HepG2 (cell line): Measurements from ENCODE around the gene C20orf204. TPM values are rescaled to one million over a fixed set of nuclear protein-coding genes. Genes with fewer than 3 reads are reported as not detected.
A peak's percentile ranks its signal among the peaks of the same experiment; 100 is the strongest.

Source experiments
- ATAC-seq: fragments of 200-7000 bp; cut with Tn5 transposase; 3 replicates; pipeline ENCODE4 v1.9.1; 2020; ENCODE audit warnings: mild to moderate bottlenecking, moderate library complexity
- BruUV-seq: library from RNA; stranded (reverse); fragments of 400-500 nt; replicated peaks from 2 replicates; lab custom pipeline; 2021; lab: Mats Ljungman, UMichigan
- CTCF ChIA-PET: fragments of 300-600 bp; formaldehyde crosslinking; extraction: SDS; loops from one replicate; lab custom pipeline; 2021; ENCODE audit warnings: low total read pairs, inconsistent platforms, low intra/inter-chr PET ratio; lab: Yijun Ruan, JAX
- POLR2A ChIA-PET: fragments of 350-600 bp; sonication (Branson Sonifier 250); formaldehyde crosslinking; loops from one replicate; lab custom pipeline; 2020; ENCODE audit warnings: antibody characterized with exemption, inconsistent platforms; lab: Yijun Ruan, JAX
- DNase-seq: peaks from one replicate; pipeline ENCODE4 v3.0.0-alpha.2; 2015; ENCODE audit warnings: low spot score
- FAIRE-seq: peaks from 3 replicates; lab custom pipeline; 2011; peaks lifted over from hg19 to GRCh38; lab: Jason Lieb, UNC
- H2AFZ ChIP-seq: one replicate; pipeline ENCODE4 v1.6.1; 2011; ENCODE audit warnings: low read length, inconsistent platforms
- H3K27ac ChIP-seq: fragments of 300-600 bp; 3 replicates; pipeline ENCODE4 v1.8.0; 2011; ENCODE audit warnings: mixed run types, mild to moderate bottlenecking, mixed read lengths, low read length, inconsistent platforms; ENCODE audit not compliant: insufficient read depth; ENCODE audit errors: extremely low read length
- H3K27me3 ChIP-seq, 2 experiments: fragments of 200-600 bp in 1 of 2; 2 replicates in 1 of 2; 3 replicates in 1 of 2; pipeline versions ENCODE4 v1.6.0 to v1.8.0; 2011; ENCODE audit warnings: low read length in 2 of 2, mild to moderate bottlenecking in 2 of 2, moderate library complexity in 2 of 2, inconsistent platforms in 1 of 2; ENCODE audit not compliant: insufficient read depth in 2 of 2, control insufficient read depth in 1 of 2
- H3K36me3 ChIP-seq, 2 experiments: fragments of 200-600 bp in 1 of 2; replicated peaks in 1 of 2; 2 replicates in 1 of 2; 3 replicates in 1 of 2; pipeline versions ENCODE4 v1.5.1 to v1.8.0; 2011; ENCODE audit warnings: low read length in 2 of 2, inconsistent platforms in 1 of 2; ENCODE audit not compliant: insufficient read depth in 2 of 2, control insufficient read depth in 1 of 2
- H3K4me1 ChIP-seq: 2 replicates; pipeline ENCODE4 v1.5.1; 2012; ENCODE audit warnings: low read length, inconsistent platforms; ENCODE audit not compliant: insufficient read depth
- H3K4me2 ChIP-seq: 2 replicates; pipeline ENCODE4 v1.6.0; 2011; ENCODE audit warnings: low read depth, low read length, inconsistent platforms
- H3K4me3 ChIP-seq, 3 experiments: fragments of 200-600 bp in 1 of 3; sonication (generic), shearing (Covaris generic) in 1 of 3; replicated peaks in 1 of 3; 2 replicates each; pipeline ENCODE4 v1.5.1; 2011 to 2016; ENCODE audit warnings: low read length in 3 of 3, inconsistent platforms in 2 of 3, low read depth in 2 of 3, mild to moderate bottlenecking in 2 of 3, control low read depth in 1 of 3, mixed read lengths in 1 of 3; ENCODE audit not compliant: insufficient read depth in 1 of 3
- H3K79me2 ChIP-seq: one replicate; pipeline ENCODE4 v1.6.1; 2011; ENCODE audit warnings: low read length, inconsistent platforms; ENCODE audit not compliant: insufficient read depth
- H3K9ac ChIP-seq: 2 replicates; pipeline ENCODE4 v1.6.0; 2011; ENCODE audit warnings: mild to moderate bottlenecking, low read depth, low read length, inconsistent platforms; ENCODE audit not compliant: insufficient read depth
- H3K9me3 ChIP-seq: 2 replicates; pipeline ENCODE4 v1.5.1; 2012; ENCODE audit warnings: mild to moderate bottlenecking, low read length
- H4K20me1 ChIP-seq: 2 replicates; pipeline ENCODE4 v1.6.0; 2011; ENCODE audit warnings: inconsistent platforms, mild to moderate bottlenecking, low read length, moderate library complexity; ENCODE audit not compliant: insufficient read depth
- CAMTA2 ChIP-seq: sonication (generic); formaldehyde crosslinking; IDR thresholded peaks from 2 replicates; pipeline ENCODE4 v1.4.0; 2020; ENCODE audit warnings: mild to moderate bottlenecking, missing genetic modification reagents, borderline replicate concordance
- FOXJ3 ChIP-seq: sonication (generic); formaldehyde crosslinking; IDR thresholded peaks from 2 replicates; pipeline ENCODE4 v1.4.0; 2020; ENCODE audit warnings: missing genetic modification reagents, mild to moderate bottlenecking, borderline replicate concordance
- FOXP1 ChIP-seq, 2 experiments: fragments of 450-650 bp in 1 of 2; IDR thresholded peaks; 2 replicates each; pipeline ENCODE4 v1.6.1; 2017 to 2018; ENCODE audit warnings: antibody characterized with exemption in 1 of 2
- NFAT5 ChIP-seq: sonication (generic); formaldehyde crosslinking; IDR thresholded peaks from 2 replicates; pipeline ENCODE4 v1.4.0; 2020; ENCODE audit warnings: missing genetic modification reagents
- PITX1 ChIP-seq: sonication (generic); formaldehyde crosslinking; IDR thresholded peaks from 2 replicates; pipeline ENCODE4 v1.5.1; 2020; ENCODE audit warnings: mild to moderate bottlenecking, missing genetic modification reagents
- UBTF ChIP-seq: sonication (generic); formaldehyde crosslinking; IDR thresholded peaks from 2 replicates; pipeline ENCODE4 v1.4.0; 2020; ENCODE audit warnings: mild to moderate bottlenecking, missing genetic modification reagents
- ZNF33B ChIP-seq: sonication (generic); formaldehyde crosslinking; IDR thresholded peaks from 2 replicates; pipeline ENCODE4 v1.5.1; 2020; ENCODE audit warnings: mild to moderate bottlenecking, missing genetic modification reagents
- WGBS: methylation state at CpG from one replicate; pipeline ENCODE4 v1.1.6; 2017; ENCODE audit warnings: low lambda C conversion rate; 5-methylcytosine and 5-hydroxymethylcytosine counted together
- in situ Hi-C: cut with HindIII; loops from 2 replicates; pipeline ENCODE4 v1.10.0; 2017; ENCODE audit warnings: low pct_unique_long_range_greater_than_20kb; ENCODE audit not compliant: extremely low pct_ligation_motif_present
- intact Hi-C: fragments of 100-400 bp; cut with micrococcal nuclease; formaldehyde crosslinking; loops from one replicate; pipeline ENCODE4 v1.10.0; 2022; ENCODE audit not compliant: unreplicated experiment
- polyA plus RNA-seq, 8 experiments: library from polyadenylated mRNA; depleted of rRNA in 3 of 8; stranded (reverse) in 7 of 8; unstranded in 1 of 8; fragments of >200 nt; fragmentation: Illumina TruSeq in 4 of 8; extraction: Trizol in 4 of 8; gene quantifications; 2 replicates each; pipeline versions ENCODE4 v1.2.1 to v1.2.3, GENCODE V29; 2011 to 2016; ENCODE audit warnings: low read depth in 4 of 8, missing spikeins in 1 of 8, mixed read lengths in 1 of 8; ENCODE audit not compliant: insufficient read depth in 1 of 8
- total RNA-seq, 5 experiments: library from RNA; depleted of rRNA; stranded (reverse); fragments of >200 nt; fragmentation: Illumina TruSeq; extraction: Trizol; gene quantifications; 2 replicates each; pipeline ENCODE4 v1.2.3, GENCODE V29; 2016; ENCODE audit warnings: low read depth in 1 of 5
- TF ChIP-seq, protein P1 (sequence below): sonication (generic); formaldehyde crosslinking; IDR thresholded peaks from 2 replicates; pipeline ENCODE4 v1.9.0; 2021; ENCODE audit warnings: missing genetic modification reagents, mild to moderate bottlenecking, borderline replicate concordance
- TF ChIP-seq, protein P2 (sequence below): sonication (generic); formaldehyde crosslinking; IDR thresholded peaks from 2 replicates; pipeline ENCODE4 v1.8.1; 2023; ENCODE audit warnings: mild to moderate bottlenecking, missing genetic modification reagents, borderline replicate concordance

Gene C20orf204
- total and polyA plus RNA-seq, 2 of the 13 experiments (the other 11 are each of a cell fraction or from before 2014, with no cell fraction given), result 22.1 to 80.0 TPM

GRCh38 chr20:64053841-64054661, 18.1 kb downstream of the C20orf204 start:
- DNase-seq (peak; percentile 94), FAIRE-seq (peak; percentile 65), ATAC-seq (peak; percentile 41)
- no peaks in the 10 kb centered on the region for H3K79me2 ChIP-seq
- peak overlapping the region; percentile 77 for H3K27ac ChIP-seq
- peaks cover 87% of the 10 kb centered on the region for H3K4me1 ChIP-seq
- H3K9me3 ChIP-seq, result no peaks in the 10 kb centered on the region
- in situ Hi-C loops (no loop called here), intact Hi-C loops (loop anchor here (2.0 kb wide), 1 partner anchor 15 kb away; no protein-coding TSS in a partner anchor)
- H3K9ac ChIP-seq, result peak overlapping the region; percentile 66
- 2% methylated on average over 13 of the region's 17 CpGs for WGBS
- peak overlapping the region; percentile 45 to 69 (median 46) for H3K4me3 ChIP-seq
- no peaks in the 10 kb centered on the region for H3K36me3 ChIP-seq
- ChIA-PET POLR2A (interaction anchor here (0.5 to 9.4 kb wide), 22 partner anchors 8 to 782 kb away, joined by 3 to 252 read pairs (median 4); partner anchors contain the start of genes ARFGAP1, ARFRP1, C20orf204 and HELZ2), CTCF (interaction anchor here (1.2 to 2.0 kb wide), 2 partner anchors 16 to 66 kb away, joined by 7 to 13 read pairs; no protein-coding TSS in a partner anchor)
- no TSS peak for BruUV-seq
- H2AFZ ChIP-seq, result no peak overlapping the region
- peak overlapping the region; percentile 87 for H3K4me2 ChIP-seq
- H3K27me3 ChIP-seq, result no peaks in the 10 kb centered on the region; a peak in 1 of 5 replicates
- H4K20me1 ChIP-seq, result no peaks in the 10 kb centered on the region
- TF ChIP-seq, protein P1, sequence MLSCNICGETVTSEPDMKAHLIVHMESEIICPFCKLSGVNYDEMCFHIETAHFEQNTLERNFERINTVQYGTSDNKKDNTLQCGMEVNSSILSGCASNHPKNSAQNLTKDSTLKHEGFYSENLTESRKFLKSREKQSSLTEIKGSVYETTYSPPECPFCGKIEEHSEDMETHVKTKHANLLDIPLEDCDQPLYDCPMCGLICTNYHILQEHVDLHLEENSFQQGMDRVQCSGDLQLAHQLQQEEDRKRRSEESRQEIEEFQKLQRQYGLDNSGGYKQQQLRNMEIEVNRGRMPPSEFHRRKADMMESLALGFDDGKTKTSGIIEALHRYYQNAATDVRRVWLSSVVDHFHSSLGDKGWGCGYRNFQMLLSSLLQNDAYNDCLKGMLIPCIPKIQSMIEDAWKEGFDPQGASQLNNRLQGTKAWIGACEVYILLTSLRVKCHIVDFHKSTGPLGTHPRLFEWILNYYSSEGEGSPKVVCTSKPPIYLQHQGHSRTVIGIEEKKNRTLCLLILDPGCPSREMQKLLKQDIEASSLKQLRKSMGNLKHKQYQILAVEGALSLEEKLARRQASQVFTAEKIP (CRISPR knock-in tag), result no peak
- TF ChIP-seq FOXJ3 (peak; percentile 75), ZNF33B (CRISPR knock-in tag) (no peak), UBTF (peak; percentile 85), NFAT5 (CRISPR knock-in tag) (peak; percentile 79), FOXP1 (IDR thresholded peaks at IDR 0.05) (no peak; the same call in 1 of the 2 replicates), FOXP1 (CRISPR knock-in tag; IDR thresholded peaks at IDR 0.05) (peak; percentile 52; the same call in 1 of the 2 replicates), PITX1 (CRISPR knock-in tag) (peak; percentile 62), CAMTA2 (CRISPR knock-in tag) (peak; percentile 93; the same call in 1 of the 2 replicates)
- TF ChIP-seq, protein P2, sequence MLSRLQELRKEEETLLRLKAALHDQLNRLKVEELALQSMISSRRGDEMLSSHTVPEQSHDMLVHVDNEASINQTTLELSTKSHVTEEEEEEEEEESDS (CRISPR knock-in tag), result no peak; the same call in 1 of the 2 replicates
